Measurements from ENCODE around the gene OGFRL1.

OGFRL1 gene

GRCh38 chr6:71287926-71288227 lies 734 bp upstream of the OGFRL1 start:
- DNase-seq: peak in 1 of 2 experiments; percentile 59

DNA sequence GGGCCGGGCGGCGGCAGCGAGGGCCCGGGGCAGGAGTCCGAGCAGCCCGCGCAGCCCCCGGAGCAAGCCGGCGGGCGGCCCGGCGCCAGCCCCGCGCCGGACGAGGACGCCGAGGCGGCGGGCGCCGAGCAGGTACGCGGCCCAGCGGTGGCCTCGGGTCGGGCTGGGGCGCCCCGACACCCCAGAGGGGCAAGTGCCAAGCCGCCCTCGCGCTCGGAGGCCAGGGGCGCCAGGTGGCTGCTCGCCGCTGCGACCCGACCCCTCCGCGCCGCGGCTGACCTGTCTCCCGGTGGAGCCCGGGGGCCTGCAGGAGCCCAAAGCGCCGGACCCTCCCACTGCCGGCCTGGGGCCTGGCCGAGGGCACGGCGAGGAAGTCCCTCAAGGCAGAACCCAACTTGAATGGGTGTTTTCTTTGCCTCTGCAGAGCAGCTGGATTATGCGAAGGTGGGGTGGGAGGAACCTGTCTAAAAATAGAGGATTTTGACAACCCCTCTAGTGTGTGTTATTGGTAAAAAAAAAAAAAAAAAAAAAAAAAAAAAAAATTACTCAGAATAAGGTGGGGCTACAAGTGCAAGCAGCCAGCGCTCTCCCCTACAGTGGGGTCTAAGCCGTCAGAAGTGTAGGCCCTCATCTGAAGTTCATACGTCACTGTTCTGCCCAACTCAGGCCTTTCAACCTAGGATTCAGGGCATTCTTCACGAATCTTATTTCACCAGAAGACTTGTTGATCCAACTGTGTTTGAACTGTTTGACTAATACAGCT lies 609 bp downstream of the OGFRL1 start:
- DNase-seq: no peak

DNA sequence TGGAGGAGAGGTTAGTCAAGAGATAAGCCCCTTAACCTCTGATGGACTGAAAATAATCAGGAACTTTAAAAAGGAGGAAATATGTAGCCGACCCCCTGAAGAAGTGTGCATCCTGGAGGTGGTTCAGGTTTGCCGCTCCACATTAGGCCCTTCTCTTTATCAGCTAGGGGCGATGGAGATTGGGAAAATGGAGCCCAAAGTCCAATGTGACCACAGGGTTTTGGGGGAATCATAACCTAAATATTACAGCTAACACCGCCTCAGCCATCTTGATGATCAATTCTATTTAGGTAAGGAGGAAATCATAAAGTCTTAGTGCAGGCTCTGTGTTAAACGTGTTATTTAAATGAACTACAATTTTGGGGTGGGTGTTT lies 1.2 kb downstream of the OGFRL1 start:
- no peak for DNase-seq

- no peak for DNase-seq
Measured at GRCh38 chr6:71290611-71291010, 2.0 kb downstream of the OGFRL1 start.

DNA sequence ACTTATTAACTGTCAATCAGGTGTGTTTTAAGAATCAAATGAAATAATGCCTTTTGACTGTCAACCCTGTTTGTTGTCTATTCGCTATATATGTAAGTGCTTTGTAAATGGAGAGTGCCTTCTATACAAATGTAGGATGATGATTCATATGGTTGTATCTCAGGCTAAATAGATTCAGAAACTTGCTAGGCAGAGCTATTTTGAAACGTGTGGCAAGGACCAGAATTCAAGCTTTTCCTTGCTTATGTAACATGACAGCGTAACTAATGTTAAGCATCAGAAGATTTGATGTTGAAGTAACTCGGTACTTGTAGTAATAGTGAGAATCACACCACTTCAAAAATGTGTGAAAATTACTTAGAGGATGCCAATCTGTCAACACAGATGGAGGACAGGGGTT lies 3.4 kb downstream of the OGFRL1 start:
- no peak for DNase-seq

DNA sequence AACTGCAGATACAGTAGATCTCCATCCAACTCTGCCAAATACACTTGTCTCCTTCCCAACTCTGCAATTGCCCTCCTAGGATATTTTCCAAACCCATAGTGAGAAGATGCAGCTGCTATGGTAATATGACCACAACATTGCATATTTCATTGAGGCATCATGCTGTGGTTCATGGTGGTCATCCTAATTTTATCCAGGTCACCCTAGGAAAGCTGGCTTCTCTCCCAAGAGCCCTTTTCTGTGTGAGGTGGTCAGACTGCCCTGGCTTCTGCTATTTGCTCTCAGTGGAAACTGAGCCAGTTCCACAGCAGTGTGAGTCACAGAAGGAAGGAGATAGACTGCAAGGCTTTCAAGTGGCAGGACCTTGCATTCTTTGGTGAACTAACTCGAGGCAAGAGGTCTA lies 5.5 kb downstream of the OGFRL1 start:
- peak in 1 of 2 experiments; percentile 13 for DNase-seq

DNA sequence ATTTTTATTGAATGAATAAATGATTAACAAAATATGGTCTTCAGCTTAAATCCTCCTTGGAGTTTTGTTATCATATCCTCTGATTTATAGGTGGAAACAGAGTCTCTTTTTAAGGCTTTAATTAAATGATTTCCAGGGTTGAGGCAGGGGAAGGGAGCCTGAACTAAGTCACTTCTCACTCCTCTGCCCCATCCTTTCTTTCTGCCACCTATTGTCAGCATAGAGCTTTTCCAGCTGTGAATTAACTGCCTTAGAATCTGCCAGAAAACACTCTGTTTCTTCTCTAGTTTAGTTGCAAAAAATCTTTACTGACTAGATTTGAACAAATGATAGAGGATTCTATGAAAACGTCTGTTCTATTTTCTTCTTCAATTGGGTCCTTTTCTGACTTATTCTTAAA lies 9.8 kb downstream of the OGFRL1 start:
- no peak for DNase-seq

DNA sequence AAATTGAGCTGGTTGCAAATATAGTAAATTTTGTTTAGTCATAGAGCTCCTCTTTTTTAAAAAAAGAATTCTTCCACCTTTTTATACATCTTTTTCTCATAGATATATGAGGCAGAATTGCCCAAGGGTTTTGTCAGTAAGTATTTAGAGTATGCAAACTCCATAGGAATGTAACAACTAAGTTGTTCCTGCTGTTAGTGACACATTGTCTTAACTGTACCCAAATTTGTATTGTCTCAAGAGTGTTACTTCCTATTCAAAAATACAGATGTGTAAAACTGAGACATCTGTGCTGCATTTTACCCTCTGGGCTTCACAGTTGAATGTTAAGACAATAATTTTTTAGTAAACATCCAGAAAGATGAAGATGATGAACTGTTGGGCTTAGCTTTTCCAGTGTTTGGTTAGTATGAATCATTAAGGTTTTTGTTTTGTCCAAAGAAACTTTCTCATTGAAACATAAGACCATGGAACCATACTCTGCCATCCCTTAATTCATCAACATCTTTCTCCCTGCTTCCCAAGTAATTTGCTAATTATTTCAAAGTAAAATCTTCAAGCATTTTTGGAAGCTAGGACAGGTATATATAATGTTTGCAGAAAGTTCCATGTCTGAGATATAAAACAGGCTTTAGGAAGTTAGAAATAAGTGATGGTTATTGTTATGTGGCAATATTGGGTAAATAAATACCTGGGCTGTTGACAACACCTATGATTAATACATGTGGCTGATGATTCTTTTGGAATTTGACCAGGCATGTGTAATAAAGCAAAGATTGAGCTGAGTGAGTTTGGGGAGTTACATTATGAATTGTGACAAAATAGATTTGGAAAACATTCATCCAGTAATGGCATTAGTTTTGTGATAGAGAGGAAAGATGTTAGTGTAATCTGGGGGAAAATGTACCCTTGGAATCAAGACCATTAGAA lies 11.2 kb downstream of the OGFRL1 start:
- no peak for DNase-seq

DNA sequence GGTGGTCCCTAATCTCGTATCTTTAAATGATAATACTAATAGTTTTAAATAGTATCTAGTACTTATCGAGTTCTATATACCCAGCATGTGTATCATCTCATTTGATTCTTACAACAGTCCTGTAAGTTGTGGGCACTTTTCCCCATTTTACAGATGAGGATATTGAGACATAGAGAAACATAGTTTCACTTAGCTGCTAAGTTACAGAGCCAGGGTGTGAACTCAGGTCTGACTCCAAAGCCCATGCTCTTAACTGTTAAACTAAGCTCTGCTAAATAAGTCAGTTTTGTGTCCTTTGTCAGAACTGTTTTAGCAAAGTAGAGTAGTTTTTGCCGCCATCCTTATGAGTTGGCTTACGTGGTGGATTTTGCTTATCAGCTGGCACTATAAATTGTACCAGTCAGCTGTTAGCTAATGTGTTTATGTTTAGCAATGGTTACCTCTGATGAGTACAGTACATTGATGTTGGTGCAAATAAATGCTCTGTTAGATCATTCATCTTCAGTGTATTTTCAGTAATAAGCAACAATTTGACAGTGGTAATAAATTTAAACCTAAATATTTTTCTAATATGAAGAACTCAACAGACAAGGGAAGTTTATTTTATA lies 12.1 kb downstream of the OGFRL1 start:
- DNase-seq: no peak

DNA sequence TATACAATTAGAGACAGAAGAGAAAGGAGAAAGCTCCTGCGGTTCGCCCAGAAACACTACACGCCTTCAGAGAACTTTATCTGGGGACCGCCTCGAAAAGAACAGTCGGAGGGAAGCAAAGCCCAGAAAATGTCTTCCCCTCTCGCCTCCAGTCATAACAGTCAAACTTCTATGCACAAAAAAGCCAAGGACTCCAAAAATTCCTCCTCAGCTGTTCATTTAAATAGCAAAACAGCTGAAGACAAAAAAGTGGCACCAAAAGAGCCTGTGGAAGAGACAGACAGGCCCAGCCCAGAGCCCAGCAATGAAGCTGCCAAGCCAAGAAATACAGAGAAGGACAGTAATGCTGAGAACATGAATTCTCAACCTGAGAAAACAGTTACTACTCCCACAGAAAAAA lies 12.9 kb downstream of the OGFRL1 start:
- DNase-seq: no peak

GRCh38 chr6:71309656-71310055 lies 21.0 kb downstream of the OGFRL1 start:
- DNase-seq: no peak

GRCh38 chr6:71310261-71310660 lies 21.6 kb downstream of the OGFRL1 start:
- no peak for DNase-seq

GRCh38 chr6:71312089-71312488 lies 23.5 kb downstream of the OGFRL1 start:
- no peak for DNase-seq

- no peak for DNase-seq
Measured at GRCh38 chr6:71317441-71317840, 28.8 kb downstream of the OGFRL1 start.

DNA sequence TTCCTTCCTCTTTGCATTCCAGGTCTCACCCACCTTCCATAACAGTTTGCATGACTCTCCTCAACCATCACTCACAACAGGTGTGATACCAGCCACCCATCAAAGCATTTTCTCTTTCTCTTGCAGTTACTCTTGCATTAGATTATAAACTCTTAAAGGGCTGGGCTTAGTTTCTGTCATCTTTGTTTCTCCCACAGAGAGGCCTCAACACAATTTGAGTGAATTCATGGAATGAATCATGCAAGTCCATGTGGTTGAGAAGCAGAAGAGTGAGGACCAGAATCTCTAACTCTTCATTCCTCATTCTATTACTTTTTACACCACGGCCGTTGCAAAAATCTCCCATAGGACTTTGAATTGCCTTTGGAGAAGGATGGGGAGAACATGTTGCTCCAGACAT lies 31.4 kb downstream of the OGFRL1 start:
- no peak for DNase-seq

- DNase-seq: peak; percentile 38 to 67
Measured at GRCh38 chr6:71321314-71321713, 32.7 kb downstream of the OGFRL1 start.

DNA sequence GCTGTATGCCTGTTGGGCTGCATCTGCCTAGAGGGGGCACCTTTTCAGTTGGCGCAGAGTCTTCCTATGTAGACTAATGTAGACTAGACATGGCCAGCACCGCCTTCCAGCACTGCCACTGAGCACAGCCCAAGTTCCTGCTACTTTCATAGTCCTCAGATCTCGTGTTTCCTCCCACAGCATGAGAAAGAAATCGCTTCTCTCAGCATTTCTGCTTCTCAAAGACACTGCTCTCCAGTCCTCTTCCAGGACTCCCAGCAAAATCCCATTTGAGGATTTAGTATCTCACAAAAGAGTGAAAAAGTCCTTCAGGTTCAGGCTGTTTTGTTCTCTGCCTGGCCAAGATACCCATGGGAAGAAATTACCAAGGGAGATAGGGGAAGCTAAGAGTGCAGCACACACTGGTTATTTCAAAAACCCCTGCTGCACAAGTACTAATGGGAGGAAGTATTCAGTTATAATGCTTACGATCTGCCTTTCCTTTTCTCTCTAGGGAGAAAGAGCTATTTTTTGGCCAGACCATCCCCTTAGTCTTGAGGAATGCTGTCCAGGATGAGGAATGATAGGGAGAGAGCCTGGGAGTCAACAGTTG lies 35.7 kb downstream of the OGFRL1 start:
- no peak for DNase-seq

DNA sequence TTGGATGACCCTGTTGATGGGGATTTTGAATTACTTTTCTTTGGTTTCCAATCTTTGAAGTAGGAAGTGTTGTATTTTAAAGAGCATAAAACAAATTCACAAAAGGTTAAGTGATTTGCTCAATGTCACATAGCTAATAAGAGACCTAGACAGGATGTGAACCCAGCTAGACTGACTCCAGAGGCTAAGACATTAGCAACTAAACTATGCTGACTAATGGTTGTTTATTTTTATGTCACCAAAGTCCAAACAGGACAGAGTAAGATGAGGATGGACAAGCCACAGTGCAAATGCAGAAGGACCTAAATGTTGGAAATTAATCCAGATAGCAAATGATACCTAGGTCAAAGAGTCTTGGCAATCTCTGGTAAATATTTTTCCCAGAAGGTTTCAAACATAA lies 38.0 kb downstream of the OGFRL1 start:
- DNase-seq: no peak

DNA sequence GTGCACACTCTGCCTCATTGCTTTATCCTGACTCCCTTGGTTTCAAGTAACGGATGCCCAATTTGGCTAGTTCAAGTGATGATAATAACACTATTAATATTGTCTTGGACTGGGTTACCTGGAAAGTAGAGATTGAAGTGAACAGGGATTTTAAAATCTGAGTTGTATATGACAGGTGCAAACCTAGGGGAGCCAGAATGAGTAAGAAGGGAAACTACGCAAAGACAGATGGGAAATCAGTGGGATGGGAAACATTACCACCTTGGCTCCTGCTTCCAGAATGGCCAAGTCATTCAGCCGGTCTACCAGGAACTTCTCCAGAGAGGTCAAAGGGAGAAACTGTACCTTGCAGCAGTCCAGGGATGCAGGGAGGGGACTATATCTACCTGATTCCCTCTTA lies 41.9 kb downstream of the OGFRL1 start:
- DNase-seq: no peak

DNA sequence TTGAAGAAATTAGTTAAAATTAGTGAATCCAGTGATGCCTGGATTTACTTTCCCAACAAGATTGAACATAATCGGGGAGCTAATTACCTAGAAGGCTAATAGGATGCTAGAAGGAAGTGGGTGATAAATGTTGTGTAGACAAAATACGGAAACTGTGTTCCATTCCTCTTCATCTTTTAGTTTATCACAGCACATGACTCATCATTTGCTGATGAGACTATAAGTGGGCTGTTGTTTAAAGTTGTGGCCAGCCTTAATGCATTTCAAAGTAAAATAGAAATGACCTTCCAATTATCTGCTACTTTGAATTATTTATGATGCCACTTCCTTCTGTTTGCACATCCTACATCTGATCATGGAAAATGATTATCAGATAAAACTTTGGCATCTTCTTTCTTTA lies 43.4 kb downstream of the OGFRL1 start:
- no peak for DNase-seq

- no peak for DNase-seq
Measured at GRCh38 chr6:71333050-71333449, 44.4 kb downstream of the OGFRL1 start.

- no peak for DNase-seq
Measured at GRCh38 chr6:71333697-71334096, 45.1 kb downstream of the OGFRL1 start.

- DNase-seq: no peak
Measured at GRCh38 chr6:71334768-71335167, 46.2 kb downstream of the OGFRL1 start.

- DNase-seq: no peak
Measured at GRCh38 chr6:71335544-71335943, 46.9 kb downstream of the OGFRL1 start.

Data from NCI-H446 (cell line).